ENCODE measurements around the gene RTN4RL2.

Gene RTN4RL2

DNA sequence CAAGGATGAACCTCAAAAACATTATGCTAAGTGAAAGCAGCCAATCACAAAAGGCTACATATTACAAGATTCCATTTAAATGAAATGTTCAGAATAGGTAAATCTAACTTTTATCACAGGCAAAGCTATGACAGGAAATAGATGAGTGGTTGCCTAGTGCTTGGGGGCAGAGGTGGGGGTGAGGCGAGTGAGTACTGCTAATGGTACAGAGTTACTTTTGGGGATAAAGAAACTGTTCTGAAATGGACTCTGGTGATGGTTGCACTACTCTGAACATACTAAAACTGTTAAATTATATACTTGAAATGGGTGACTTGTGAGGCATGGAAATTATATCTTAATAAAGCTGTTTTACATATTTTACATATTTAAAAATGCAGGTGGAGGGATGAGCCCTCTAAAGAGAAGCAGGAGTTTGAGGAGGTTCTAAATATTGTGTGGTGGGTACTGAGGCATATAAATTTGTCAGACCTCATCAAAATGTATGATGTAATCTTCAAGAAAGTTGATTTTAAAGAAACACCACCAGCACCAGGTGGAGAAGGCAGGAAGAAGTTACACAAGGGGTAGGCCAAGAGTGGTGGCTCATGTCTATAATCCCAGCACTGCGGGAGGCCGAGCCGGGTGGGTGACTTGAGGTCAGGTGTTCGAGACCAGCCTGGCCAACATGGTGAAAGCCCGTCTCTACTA lies 51.6 kb downstream of the RTN4RL2 start:
- DNase-seq (ENCODE audit: low spot score), result no peak
- H3K4me3 ChIP-seq, result no peak overlapping the region
- no peak overlapping the region for H3K27ac ChIP-seq
- TF ChIP-seq CTCF (IDR thresholded peaks at IDR 0.05), result no peak

GRCh38 chr11:57512646-57513451 lies 52.5 kb downstream of the RTN4RL2 start:
- H3K27ac ChIP-seq, result peak overlapping the region in 1 of 2 donors; percentile 79
- no peak for TF ChIP-seq CTCF (IDR thresholded peaks at IDR 0.05)
- no peak overlapping the region for H3K4me3 ChIP-seq
- DNase-seq (ENCODE audit: low spot score), result no peak

DNA sequence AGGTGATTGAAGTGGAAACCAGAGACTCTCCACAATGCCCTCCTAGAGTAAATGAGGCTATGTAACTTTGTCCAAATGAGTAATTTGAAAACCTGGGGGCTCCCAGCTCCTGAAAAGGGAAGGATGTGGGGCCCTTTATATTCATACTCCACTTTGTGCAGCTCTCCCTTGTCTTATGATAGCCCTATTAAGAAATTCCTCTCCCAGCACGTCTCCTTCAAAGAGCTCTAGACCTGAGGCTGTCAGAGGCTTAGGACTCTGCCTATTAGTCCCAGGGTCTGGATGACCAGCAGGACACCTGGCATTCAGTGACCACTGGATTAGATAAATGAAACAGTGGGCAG lies 53.1 kb downstream of the RTN4RL2 start:
- Histone ChIP-seq H3K27ac (peak overlapping the region in 1 of 2 donors; percentile 79), H3K4me3 (peak overlapping the region; percentile 98)
- no peak for DNase-seq (ENCODE audit: low spot score)
- no peak for TF ChIP-seq CTCF (IDR thresholded peaks at IDR 0.05)

- H3K27ac ChIP-seq, result peak overlapping the region; percentile 65 to 79
- TF ChIP-seq CTCF (IDR thresholded peaks at IDR 0.05), result no peak
- DNase-seq (ENCODE audit: low spot score), result no peak
- H3K4me3 ChIP-seq, result peak overlapping the region; percentile 98
Measured at GRCh38 chr11:57513911-57514537, 53.7 kb downstream of the RTN4RL2 start.

DNA sequence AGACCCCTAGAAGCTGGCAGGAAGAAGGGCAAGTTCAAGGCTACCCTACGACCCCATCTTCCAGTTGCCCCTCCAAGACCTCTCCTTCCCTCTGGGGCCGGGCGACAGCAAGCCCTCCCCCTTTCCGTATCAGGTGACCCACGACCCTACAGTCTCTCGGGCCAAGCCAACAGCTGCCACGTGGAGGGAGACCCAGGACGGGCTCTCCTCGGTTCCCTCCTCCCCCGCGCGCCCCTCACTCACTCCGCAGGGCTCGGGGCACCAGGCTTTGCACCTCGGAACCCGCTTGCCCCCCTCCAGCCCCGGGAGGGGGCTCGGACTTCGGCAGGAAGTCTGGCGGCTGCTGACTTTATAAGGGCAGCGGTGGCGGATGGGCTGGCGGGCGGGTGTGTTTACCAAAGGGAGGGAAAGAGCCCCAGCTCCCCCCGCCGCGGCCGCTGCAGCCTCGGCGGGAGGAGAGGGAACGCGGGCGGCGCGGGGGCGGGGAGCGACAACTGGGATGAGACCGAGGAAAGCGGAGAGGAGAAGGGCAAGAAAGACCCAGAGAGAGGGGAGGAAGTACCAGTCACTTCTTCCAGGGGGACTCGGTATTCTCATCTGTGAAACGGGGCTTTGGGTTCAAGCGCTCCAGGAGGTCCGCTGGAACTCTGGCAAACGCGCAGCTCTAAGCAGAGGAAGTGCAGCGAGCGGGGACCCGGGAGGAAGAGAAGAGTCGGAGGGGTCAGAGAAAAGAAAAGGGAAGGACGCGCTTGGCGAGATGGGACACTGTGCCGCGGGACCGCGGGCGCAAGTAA lies 54.4 kb downstream of the RTN4RL2 start:
- H3K27ac ChIP-seq, result peak overlapping the region; percentile 65 to 79
- H3K4me3 ChIP-seq, result peak overlapping the region; percentile 98
- TF ChIP-seq CTCF (IDR thresholded peaks at IDR 0.05), result no peak
- DNase-seq (ENCODE audit: low spot score), result no peak

GRCh38 chr11:57515332-57516060 lies 55.2 kb downstream of the RTN4RL2 start, which contains the start of gene SLC43A1:
Gene SLC43A1 (minus strand): TSS chr11:57515702. CDS start chr11:57514111, 1,591 bp downstream.
- no peak for TF ChIP-seq CTCF (IDR thresholded peaks at IDR 0.05)
- DNase-seq (ENCODE audit: low spot score), result no peak
- Histone ChIP-seq H3K4me3 (peak within 1 kb of the TSS; percentile 98), H3K27ac (peak within 1 kb of the TSS; percentile 65 to 79)
